HG02571 (cell line): Measurements from ENCODE around the gene C1QTNF12.

Experiments
- ATAC-seq: cut with Tn5 transposase; IDR thresholded peaks from one replicate; pipeline ENCODE4 v1.9.1; 2021; ENCODE audit warnings: mild to moderate bottlenecking, moderate library complexity; ENCODE audit not compliant: unreplicated experiment

C1QTNF12 gene

GRCh38 chr1:1246577-1247340 lies at the start of gene C1QTNF12:
Gene C1QTNF12 (minus strand): TSS chr1:1246722. CDS start chr1:1246690, 32 bp downstream.
- ATAC-seq, result no peak

- no peak for ATAC-seq
Measured at GRCh38 chr1:1295154-1295923, 48.8 kb upstream of the C1QTNF12 start.

GRCh38 chr1:1294250-1294890 lies 47.8 kb upstream of the C1QTNF12 start:
- ATAC-seq, result no peak

- ATAC-seq, result no peak
Measured at GRCh38 chr1:1293263-1294249, 47.0 kb upstream of the C1QTNF12 start.

GRCh38 chr1:1292851-1293250 lies 46.3 kb upstream of the C1QTNF12 start:
- ATAC-seq, result no peak

GRCh38 chr1:1292442-1292779 lies 45.9 kb upstream of the C1QTNF12 start:
- ATAC-seq, result no peak

- ATAC-seq, result no peak
Measured at GRCh38 chr1:1291548-1292441, 45.3 kb upstream of the C1QTNF12 start.

- no peak for ATAC-seq
Measured at GRCh38 chr1:1291023-1291528, 44.6 kb upstream of the C1QTNF12 start.

GRCh38 chr1:1290238-1290731 lies 43.8 kb upstream of the C1QTNF12 start:
- ATAC-seq, result no peak

- no peak for ATAC-seq
Measured at GRCh38 chr1:1287288-1288110, 41.0 kb upstream of the C1QTNF12 start.

GRCh38 chr1:1286313-1287261 lies 40.1 kb upstream of the C1QTNF12 start:
- ATAC-seq, result no peak

- no peak for ATAC-seq
Measured at GRCh38 chr1:1285611-1286311, 39.2 kb upstream of the C1QTNF12 start.

GRCh38 chr1:1285102-1285571 lies 38.6 kb upstream of the C1QTNF12 start:
- ATAC-seq, result no peak

- no peak for ATAC-seq
Measured at GRCh38 chr1:1284221-1285101, 37.9 kb upstream of the C1QTNF12 start.

GRCh38 chr1:1283821-1284220 lies 37.3 kb upstream of the C1QTNF12 start:
- ATAC-seq, result no peak

- no peak for ATAC-seq
Measured at GRCh38 chr1:1282998-1283397, 36.5 kb upstream of the C1QTNF12 start.
